NCI-H1694 (cell line): ENCODE results near the gene PRSS22.

Experiments used
- DNase-seq: peaks from one replicate; lab custom pipeline; 2025; lab: John Stamatoyannopoulos, UW

Gene PRSS22

GRCh38 chr16:2852003-2852730, 5.8 kb downstream of the PRSS22 start:
- no peak for DNase-seq

GRCh38 chr16:2848933-2849725, 8.8 kb downstream of the PRSS22 start:
- no peak for DNase-seq

GRCh38 chr16:2846511-2847310, 11.3 kb downstream of the PRSS22 start:
- no peak for DNase-seq

GRCh38 chr16:2845116-2845515, 12.9 kb downstream of the PRSS22 start:
- no peak for DNase-seq

GRCh38 chr16:2843526-2843925, 14.4 kb downstream of the PRSS22 start:
- DNase-seq = no peak

- peak; percentile 38 for DNase-seq
These were observed 15.5 kb downstream of the PRSS22 start for GRCh38 chr16:2842340-2843000.

GRCh38 chr16:2841606-2842339, 16.2 kb downstream of the PRSS22 start:
- no peak for DNase-seq

- DNase-seq = no peak
These were observed 17.1 kb downstream of the PRSS22 start for GRCh38 chr16:2840914-2841313.

GRCh38 chr16:2839650-2840450, 18.1 kb downstream of the PRSS22 start:
- DNase-seq = no peak

- peak; percentile 33 for DNase-seq
These were observed 19.0 kb downstream of the PRSS22 start for GRCh38 chr16:2838928-2839327.

- no peak for DNase-seq
These were observed 21.1 kb downstream of the PRSS22 start for GRCh38 chr16:2836646-2837508.

GRCh38 chr16:2835638-2836493, 22.1 kb downstream of the PRSS22 start:
- DNase-seq = no peak

- no peak for DNase-seq
These were observed 23.0 kb downstream of the PRSS22 start for GRCh38 chr16:2834968-2835367.

- no peak for DNase-seq
These were observed 24.2 kb downstream of the PRSS22 start for GRCh38 chr16:2833776-2834175.

- no peak for DNase-seq
These were observed 26.8 kb downstream of the PRSS22 start for GRCh38 chr16:2831203-2831602.

GRCh38 chr16:2830355-2830695, 27.6 kb downstream of the PRSS22 start:
- no peak for DNase-seq

GRCh38 chr16:2829501-2830354, 28.2 kb downstream of the PRSS22 start, which contains the start of gene ZG16B:
Gene ZG16B, plus strand, starts transcription at chr16:2830303. Its CDS starts 139 bp downstream, at chr16:2830442.
- no peak for DNase-seq
